ENCODE data around the gene KLHL24. TPM values are rescaled to one million over a fixed set of nuclear protein-coding genes. Genes with fewer than 3 reads are reported as not detected.
"Not testable (repeated sequence)": the region's sequence is repeated elsewhere in the genome, so short reads cannot be mapped to it uniquely, and the experiment has no call there.

The KLHL24 gene
- total RNA-seq, 2 experiments from 2014 or later = 14.4 to 16.9 TPM

DNA sequence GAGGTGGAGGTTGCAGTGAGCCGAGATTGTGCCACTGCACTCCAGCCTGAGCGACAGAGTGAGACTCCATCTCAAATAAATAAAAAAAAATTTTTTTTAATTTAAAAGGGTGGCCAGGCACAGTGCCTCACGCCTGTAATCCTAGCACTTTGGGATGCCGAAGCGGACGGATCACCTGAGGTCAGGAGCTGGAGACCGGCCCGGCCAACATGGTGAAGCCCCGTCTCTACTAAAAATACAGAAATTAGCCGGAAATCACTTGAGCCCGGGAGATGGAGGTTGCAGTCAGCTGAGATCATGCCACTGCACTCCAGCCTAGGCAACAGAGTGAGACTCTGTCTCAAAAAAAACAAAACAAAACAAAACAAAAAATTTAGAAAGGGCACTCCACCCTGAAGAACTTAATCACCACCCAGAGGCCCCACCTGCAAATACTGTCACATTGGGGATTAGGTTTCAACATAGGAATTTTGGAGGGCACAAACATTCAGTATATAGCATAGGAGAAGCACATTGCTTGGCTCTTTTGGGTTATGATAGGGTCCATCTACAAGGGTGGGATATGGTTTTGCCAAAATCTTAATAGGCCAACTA is 55.1 kb downstream of the KLHL24 start:
- DNase-seq (no peak), ATAC-seq (no peak)
- Mint-ChIP-seq H3K9me3 (ENCODE audit: low read depth) (no peaks in the 10 kb centered on the region), H3K4me3 (no peak overlapping the region), H3K27ac (no peak overlapping the region), H3K36me3 (no peaks in the 10 kb centered on the region), H3K27me3 (peaks cover 3% of the 10 kb centered on the region), H3K4me1 (peaks cover 2% of the 10 kb centered on the region)
- CTCF ChIA-PET = no interaction called here

DNA sequence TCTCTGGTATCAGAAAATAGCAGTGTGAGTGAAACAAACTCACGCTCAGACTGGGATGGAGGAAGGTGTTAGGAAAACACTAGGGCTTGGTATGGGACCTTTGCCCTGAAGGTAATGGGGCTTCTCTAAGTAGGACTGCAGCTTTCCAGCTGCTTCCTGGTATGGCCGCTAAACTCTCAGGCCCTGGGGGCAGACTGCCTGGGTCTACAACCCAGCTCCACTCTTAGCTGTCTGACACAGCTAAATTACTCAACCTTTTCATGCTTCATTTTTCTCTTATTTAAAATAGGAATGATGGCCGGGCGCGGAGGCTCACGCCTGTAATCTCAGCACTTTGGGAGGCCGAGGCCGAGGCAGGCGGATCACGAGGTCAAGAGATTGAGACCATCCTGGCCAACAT is 57.0 kb downstream of the KLHL24 start:
- Mint-ChIP-seq H3K4me1 (peaks cover 6% of the 10 kb centered on the region), H3K36me3 (no peaks in the 10 kb centered on the region), H3K27me3 (no peaks in the 10 kb centered on the region), H3K4me3 (no peak overlapping the region), H3K9me3 (ENCODE audit: low read depth) (no peaks in the 10 kb centered on the region), H3K27ac (no peak overlapping the region)
- ATAC-seq = no peak
- CTCF ChIA-PET = no interaction called here
- no peak for DNase-seq

DNA sequence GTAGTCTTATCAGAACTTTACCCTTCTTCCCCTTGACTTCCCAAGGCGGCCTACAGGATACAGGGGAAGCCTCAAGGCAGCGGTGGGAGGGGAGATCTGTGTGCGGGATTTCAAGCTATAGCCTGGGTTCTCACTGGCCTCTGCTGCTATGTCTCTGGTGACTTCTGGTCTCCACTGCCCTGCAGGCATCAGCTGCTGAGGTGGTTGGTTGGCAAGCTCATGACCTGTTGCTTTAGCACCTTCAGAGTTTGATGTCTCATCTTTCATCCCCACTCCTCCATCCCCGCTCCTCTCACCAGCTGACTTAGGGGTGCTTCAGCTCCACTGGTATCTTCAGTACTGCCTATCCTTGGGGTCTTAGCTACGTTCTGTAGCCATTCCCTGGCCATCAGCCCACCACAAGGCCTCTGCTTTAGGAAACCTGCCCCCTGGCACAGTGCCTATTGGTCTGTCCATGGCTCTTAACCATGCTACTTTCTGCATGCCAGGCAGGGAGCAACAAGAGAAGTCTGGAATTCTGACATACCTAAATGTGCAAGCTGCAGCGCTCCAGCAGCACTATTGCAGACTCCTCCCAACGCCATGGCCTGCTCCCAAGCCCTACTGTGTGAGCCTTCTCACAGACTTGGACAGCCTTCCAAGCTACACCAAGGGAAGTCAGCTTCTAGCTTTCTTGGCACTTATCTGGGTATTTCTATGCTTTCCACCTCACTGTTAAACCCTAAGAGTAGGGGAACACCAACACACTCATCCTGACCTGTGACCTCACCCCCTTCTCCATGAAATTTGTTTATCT is 60.3 kb downstream of the KLHL24 start:
- no peak overlapping the region for H3K4me3 Mint-ChIP-seq

DNA sequence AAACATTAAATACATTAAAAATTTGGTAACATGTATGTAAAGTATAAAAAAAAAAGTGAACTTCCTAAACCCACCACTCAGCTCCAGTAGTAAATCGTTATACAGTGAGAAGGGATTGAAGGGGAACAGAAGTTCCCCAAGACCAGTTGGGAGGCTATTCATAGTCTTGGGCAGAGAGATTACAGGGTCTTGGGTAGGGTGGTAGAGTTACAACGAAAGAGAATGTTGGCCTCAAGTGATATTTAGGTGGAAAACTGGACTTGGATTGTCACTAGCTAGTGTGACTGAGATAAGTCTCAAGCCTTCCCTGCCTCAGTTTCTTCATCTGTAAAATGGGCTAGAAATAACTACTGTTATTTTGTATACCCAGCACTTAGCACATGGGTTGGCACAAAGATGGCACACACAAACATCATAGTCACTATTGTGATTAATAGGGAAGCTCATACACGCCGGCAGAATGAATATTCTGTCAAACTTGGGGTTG is 61.7 kb downstream of the KLHL24 start:
- H3K27ac Mint-ChIP-seq = peak overlapping the region; percentile 81
- H3K36me3 Mint-ChIP-seq = peaks cover 28% of the 10 kb centered on the region
- peak overlapping the region; percentile 81 for H3K4me3 Mint-ChIP-seq
- CTCF ChIA-PET = interaction anchor here (1.3 to 1.9 kb wide), 4 partner anchors 9 to 62 kb away, joined by 3 to 7 read pairs (median 5); partner anchors contain the start of gene KLHL24
- H3K9me3 Mint-ChIP-seq (ENCODE audit: low read depth) = no peaks in the 10 kb centered on the region
- ATAC-seq (peak; percentile 1), DNase-seq (no peak)
- H3K27me3 Mint-ChIP-seq = no peaks in the 10 kb centered on the region
- peaks cover 33% of the 10 kb centered on the region for H3K4me1 Mint-ChIP-seq

More for the DNA sequence above, 60.3 kb downstream of the KLHL24 start:
- no peaks in the 10 kb centered on the region for H3K9me3 Mint-ChIP-seq (ENCODE audit: low read depth)
- CTCF ChIA-PET = no interaction called here
- peaks cover 18% of the 10 kb centered on the region for H3K36me3 Mint-ChIP-seq
- ATAC-seq (no peak), DNase-seq (no peak)
- no peak overlapping the region for H3K27ac Mint-ChIP-seq
- peaks cover 25% of the 10 kb centered on the region for H3K4me1 Mint-ChIP-seq
- H3K27me3 Mint-ChIP-seq = no peaks in the 10 kb centered on the region

DNA sequence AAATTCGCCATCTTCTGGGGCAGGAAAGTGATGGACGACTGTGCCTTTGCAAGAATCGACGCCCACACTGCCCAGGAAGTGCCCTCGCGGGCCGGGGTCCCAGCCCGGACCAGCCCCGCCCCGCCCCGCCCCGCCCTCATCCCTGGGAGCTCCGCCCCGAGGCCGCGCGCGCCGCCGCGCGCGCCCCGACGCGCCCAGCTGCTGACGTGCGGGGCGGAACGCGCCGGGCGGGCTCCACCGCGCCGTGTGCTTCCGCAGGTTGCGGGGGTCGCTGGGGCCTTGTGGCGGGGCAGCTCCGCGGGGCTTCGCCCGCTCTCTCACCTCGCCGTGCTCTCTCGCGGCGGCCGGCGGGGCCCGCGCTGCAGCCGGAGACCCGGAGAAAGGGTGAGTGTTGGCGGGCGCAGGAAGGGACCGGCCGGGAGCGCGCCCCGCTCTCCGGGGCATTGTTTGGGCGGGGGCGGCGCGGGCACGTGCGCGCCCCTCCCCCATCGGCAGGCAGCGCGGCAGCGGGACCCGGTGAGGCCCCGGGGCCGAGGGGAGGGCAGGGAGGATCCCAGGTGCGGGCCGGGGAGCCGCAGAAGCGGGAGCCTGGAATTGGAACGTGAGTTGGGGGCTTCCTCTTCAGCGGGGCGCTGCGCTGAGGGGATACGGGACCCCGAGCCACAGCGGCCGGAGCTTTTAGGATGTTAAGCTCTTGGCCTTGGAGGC is 62.3 kb downstream of the KLHL24 start, which contains the start of gene YEATS2:
TSS of gene YEATS2 (plus strand) at position 188 of the 708 bp plus-strand sequence. CDS start 17,366 bp downstream, outside the sequence.
- peak within 1 kb of the TSS; percentile 87 for H3K4me3 Mint-ChIP-seq
- peaks cover 34% of the 10 kb centered on the region for H3K4me1 Mint-ChIP-seq
- DNase-seq = peak; percentile 83
- ATAC-seq = peak; percentile 87
- peaks cover 29% of the 10 kb centered on the region for H3K36me3 Mint-ChIP-seq
- CTCF ChIA-PET = interaction anchor here (1.3 to 1.9 kb wide), 4 partner anchors 10 to 63 kb away, joined by 3 to 7 read pairs (median 5); partner anchors contain the start of gene KLHL24
- H3K9me3 Mint-ChIP-seq (ENCODE audit: low read depth) = no peaks in the 10 kb centered on the region
- peak within 1 kb of the TSS; percentile 95 for H3K27ac Mint-ChIP-seq
- H3K27me3 Mint-ChIP-seq = no peaks in the 10 kb centered on the region

DNA sequence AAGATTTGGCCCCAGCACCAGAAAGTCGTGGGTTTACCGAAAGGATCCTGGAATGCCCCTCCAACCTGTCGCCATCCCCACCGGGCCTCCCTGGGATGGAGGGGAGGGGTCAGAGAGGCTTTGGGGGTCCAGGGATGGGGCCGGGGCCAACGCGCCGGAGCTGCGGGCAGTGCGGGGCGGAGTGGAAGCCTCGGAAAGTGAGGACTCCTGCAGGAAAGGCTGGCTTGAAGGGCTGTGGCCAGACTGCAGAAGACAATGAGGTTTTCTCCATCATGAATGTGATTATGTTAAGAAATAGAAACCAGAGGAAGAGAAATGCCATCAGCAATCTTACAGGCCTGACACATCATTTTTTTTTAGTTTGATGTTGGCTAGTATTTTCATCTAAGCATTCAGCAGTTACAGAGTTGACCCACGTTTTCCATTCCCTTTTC is 62.9 kb downstream of the KLHL24 start:
- Mint-ChIP-seq H3K27ac (peak overlapping the region; percentile 95), H3K36me3 (peaks cover 30% of the 10 kb centered on the region), H3K4me3 (peak overlapping the region; percentile 87), H3K9me3 (ENCODE audit: low read depth) (no peaks in the 10 kb centered on the region), H3K4me1 (peaks cover 39% of the 10 kb centered on the region), H3K27me3 (no peaks in the 10 kb centered on the region)
- CTCF ChIA-PET = interaction anchor here (1.9 kb wide), 2 partner anchors 61 to 63 kb away, joined by 5 to 7 read pairs; partner anchors contain the start of gene KLHL24
- ATAC-seq = peak; percentile 24
- peak; percentile 54 for DNase-seq

DNA sequence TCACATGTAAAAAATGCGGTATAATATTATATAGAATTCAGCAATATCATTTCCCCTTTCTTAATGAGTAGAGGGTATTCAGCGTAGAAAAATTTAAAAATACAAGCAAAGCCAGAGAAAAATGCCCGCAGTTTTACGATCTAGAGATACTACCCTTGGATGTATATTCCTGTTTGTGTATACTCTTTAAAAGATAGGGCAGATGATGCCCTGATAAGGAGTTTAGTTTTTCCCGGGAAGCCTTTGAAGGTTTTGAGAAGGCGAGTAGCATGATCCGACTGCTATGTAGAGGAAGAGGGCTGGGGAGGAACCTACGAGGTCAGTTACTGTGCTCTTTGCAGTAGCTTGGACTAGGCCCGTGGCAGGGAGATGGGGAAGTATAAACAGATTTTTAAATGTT is 63.3 kb downstream of the KLHL24 start:
- CTCF ChIA-PET = interaction anchor here (1.9 kb wide), 1 partner anchor 62 kb away, joined by 5 read pairs; no protein-coding TSS in a partner anchor
- DNase-seq = no peak
- peak overlapping the region; percentile 95 for H3K27ac Mint-ChIP-seq
- H3K4me3 Mint-ChIP-seq = peak overlapping the region; percentile 87
- no peak for ATAC-seq
- H3K4me1 Mint-ChIP-seq = peaks cover 43% of the 10 kb centered on the region
- peaks cover 31% of the 10 kb centered on the region for H3K36me3 Mint-ChIP-seq
- H3K27me3 Mint-ChIP-seq = no peaks in the 10 kb centered on the region
- H3K9me3 Mint-ChIP-seq (ENCODE audit: low read depth) = no peaks in the 10 kb centered on the region

DNA sequence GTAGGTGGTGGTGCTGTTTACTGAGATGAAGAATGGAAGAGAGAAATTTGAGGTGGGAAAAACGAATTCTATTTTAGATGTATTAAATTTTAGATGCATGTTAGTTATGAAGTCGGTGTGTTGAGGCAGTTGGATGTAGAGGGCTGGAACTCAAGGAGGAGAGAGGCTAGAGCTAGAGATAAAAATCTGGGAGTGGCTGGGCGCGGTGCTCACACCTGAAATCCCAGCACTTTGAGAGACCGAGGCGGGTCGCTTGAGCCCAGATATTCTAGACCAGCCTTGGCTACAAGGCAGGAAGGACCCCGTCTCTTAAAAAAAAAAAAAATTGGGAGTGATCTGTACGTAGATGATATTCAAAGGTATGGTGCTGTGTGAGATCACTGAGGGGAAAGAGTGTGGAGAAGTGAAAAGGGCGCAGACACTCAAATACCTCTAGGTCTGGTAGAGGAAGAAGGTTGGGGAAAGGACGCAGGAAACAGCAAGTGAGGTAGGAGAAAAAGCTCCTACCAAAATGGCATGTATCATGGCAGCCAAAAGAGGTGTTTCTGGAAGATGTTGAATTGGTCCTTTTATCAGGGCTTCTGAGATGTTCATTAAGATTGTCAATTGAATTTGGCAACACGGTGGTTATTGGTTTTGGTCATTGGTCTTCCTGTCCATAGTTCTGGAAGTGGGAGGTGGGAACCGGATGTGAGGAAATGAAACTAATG is 64.0 kb downstream of the KLHL24 start:
- H3K27me3 Mint-ChIP-seq = no peaks in the 10 kb centered on the region
- DNase-seq = no peak
- CTCF ChIA-PET = no interaction called here

DNA sequence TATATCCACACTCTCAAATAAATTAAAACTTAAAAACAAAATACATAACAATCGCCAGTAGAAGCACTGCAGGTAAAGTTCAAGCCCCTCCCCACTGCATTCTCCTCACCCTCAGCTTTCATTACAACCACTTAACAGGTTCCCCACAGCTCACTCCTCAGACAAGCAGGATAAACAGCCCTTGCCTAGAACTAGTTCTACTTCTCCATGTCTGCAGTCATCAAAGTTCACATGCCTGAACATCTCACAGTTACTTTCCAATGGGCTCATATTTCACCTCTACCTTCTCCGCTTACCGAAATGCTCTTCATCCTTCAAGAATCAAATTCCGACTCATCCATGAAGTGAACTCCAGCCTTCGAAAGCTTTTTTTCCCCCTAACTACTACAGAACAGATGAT is 66.3 kb downstream of the KLHL24 start:
- no peak for DNase-seq
- CTCF ChIA-PET = interaction anchor here (1.0 kb wide), 1 partner anchor 66 kb away, joined by 3 read pairs; no protein-coding TSS in a partner anchor
- Mint-ChIP-seq H3K27ac (no peak overlapping the region), H3K36me3 (peaks cover 39% of the 10 kb centered on the region), H3K9me3 (ENCODE audit: low read depth) (no peaks in the 10 kb centered on the region), H3K4me1 (peaks cover 47% of the 10 kb centered on the region), H3K27me3 (no peaks in the 10 kb centered on the region), H3K4me3 (no peak overlapping the region)
- no peak for ATAC-seq

More for the DNA sequence above, 64.0 kb downstream of the KLHL24 start:
- Mint-ChIP-seq H3K9me3 (ENCODE audit: low read depth) (no peaks in the 10 kb centered on the region), H3K4me3 (peak overlapping the region; percentile 87), H3K36me3 (peaks cover 34% of the 10 kb centered on the region), H3K27ac (peak overlapping the region; percentile 95), H3K4me1 (peaks cover 44% of the 10 kb centered on the region)
- ATAC-seq = no peak

DNA sequence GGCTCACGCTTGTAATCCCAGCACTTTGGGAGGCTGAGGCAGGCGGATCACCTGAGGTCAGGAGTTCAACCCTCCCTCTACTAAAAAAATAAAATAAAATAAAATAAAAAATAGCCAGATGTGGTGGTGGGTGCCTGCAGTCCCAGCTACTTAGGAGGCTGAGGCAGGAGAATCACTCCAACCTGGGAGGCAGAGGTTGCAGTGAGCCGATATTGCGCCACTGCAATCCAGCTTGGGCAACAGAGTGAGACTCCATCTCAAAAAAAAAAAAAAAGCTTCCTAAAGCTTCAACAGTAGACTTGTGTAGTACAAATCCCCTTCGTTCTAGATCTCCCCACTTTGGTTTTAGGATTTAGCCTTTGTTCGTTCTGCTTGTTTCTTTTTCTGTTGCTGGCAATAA is 68.5 kb downstream of the KLHL24 start:
- not testable (repeated sequence) for DNase-seq; H3K9me3 Mint-ChIP-seq (ENCODE audit: low read depth); H3K4me3 Mint-ChIP-seq; H3K27me3 Mint-ChIP-seq; ATAC-seq; H3K27ac Mint-ChIP-seq
- CTCF ChIA-PET = interaction anchor here (0.7 kb wide), 1 partner anchor 17 kb away, joined by 3 read pairs; no protein-coding TSS in a partner anchor
- peaks cover 41% of the 10 kb centered on the region for H3K4me1 Mint-ChIP-seq
- peaks cover 35% of the 10 kb centered on the region for H3K36me3 Mint-ChIP-seq

DNA sequence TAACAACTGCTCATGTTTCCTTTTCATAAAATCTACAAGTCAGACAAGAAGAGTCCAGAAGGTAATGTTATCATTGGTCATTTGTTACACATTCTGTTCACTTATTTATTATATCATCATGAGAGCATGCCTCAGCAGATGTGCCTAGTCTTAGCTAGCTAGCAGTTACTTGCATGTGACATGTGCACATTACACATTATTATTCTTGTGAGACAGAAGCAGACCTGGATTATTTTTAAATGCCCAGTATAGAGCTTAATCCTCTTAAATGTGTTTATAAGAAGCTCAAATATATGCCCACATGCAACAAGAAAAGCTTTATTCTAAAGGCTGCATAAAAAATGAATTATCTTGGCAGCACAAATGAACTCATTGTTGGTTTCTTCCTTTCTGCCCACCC is 74.8 kb downstream of the KLHL24 start:
- ATAC-seq (no peak), DNase-seq (no peak)
- Mint-ChIP-seq H3K4me1 (peaks cover 5% of the 10 kb centered on the region), H3K36me3 (peaks cover 17% of the 10 kb centered on the region), H3K27ac (no peak overlapping the region), H3K27me3 (no peaks in the 10 kb centered on the region), H3K4me3 (no peak overlapping the region), H3K9me3 (ENCODE audit: low read depth) (no peaks in the 10 kb centered on the region)
- CTCF ChIA-PET = no interaction called here

DNA sequence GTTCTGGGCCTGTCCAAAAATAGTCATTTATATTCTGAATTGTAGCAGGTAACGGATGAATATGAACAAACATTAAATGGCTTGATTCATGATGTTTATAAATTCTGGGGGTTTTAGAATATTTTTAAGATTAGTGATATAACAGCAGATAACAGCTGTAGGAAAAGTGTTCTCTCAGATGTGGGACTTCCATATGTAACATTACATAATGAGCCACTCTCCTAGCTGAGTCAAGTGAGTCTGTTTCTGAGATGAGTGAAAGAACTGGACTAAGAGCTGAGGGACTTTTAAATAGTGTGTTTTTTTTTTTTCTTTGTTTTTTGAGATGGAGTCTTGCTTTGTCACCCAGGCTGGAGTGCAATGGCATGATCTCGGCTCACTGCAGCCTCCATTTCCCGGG is 76.1 kb downstream of the KLHL24 start:
- CTCF ChIA-PET = interaction anchor here (0.6 kb wide), 1 partner anchor 77 kb away, joined by 5 read pairs; no protein-coding TSS in a partner anchor
- Mint-ChIP-seq H3K36me3 (peaks cover 14% of the 10 kb centered on the region), H3K4me1 (peaks cover 1% of the 10 kb centered on the region), H3K27me3 (no peaks in the 10 kb centered on the region), H3K4me3 (no peak overlapping the region), H3K9me3 (ENCODE audit: low read depth) (no peaks in the 10 kb centered on the region), H3K27ac (no peak overlapping the region)
- ATAC-seq (no peak), DNase-seq (no peak)
